GM23338 (cell line): ENCODE results near the gene GSS. TPM values are rescaled to one million over a fixed set of nuclear protein-coding genes. Genes with fewer than 3 reads are reported as not detected.

Experiments
- ATAC-seq: fragments of 200-7000 bp; cut with Tn5 transposase; 3 replicates; pipeline ENCODE4 v1.9.1; 2020
- DNase-seq: peaks from one replicate; pipeline ENCODE4 v3.0.0-alpha.2; 2015; ENCODE audit warnings: low spot score
- H2AFZ ChIP-seq: fragments of 200-600 bp; sonication (generic); 2 replicates; pipeline ENCODE4 v1.8.0; 2016; ENCODE audit warnings: antibody characterized with exemption, mild to moderate bottlenecking, moderate library complexity
- H3F3A ChIP-seq: fragments of 200-600 bp; sonication (generic); replicated peaks from 2 replicates; pipeline ENCODE4 v1.8.0; 2017; ENCODE audit warnings: antibody characterized with exemption, mixed run types, low read depth
- H3K27ac ChIP-seq: fragments of 200-600 bp; sonication (generic); 2 replicates; pipeline ENCODE4 v1.6.1; 2016; ENCODE audit warnings: low read depth
- H3K27me3 ChIP-seq: fragments of 200-600 bp; sonication (generic); 2 replicates; pipeline ENCODE4 v1.8.0; 2016; ENCODE audit warnings: mild to moderate bottlenecking, mixed run types, moderate library complexity; ENCODE audit not compliant: insufficient read depth
- H3K36me3 ChIP-seq: fragments of 200-600 bp; sonication (generic); 2 replicates; pipeline ENCODE4 v1.8.0; 2016; ENCODE audit warnings: mild to moderate bottlenecking; ENCODE audit not compliant: insufficient read depth
- H3K4me1 ChIP-seq: fragments of 200-600 bp; sonication (generic); 2 replicates; pipeline ENCODE4 v1.8.0; 2016; ENCODE audit warnings: mild to moderate bottlenecking, moderate library complexity; ENCODE audit not compliant: insufficient read depth
- H3K4me2 ChIP-seq: fragments of 200-600 bp; sonication (generic); 2 replicates; pipeline ENCODE4 v1.7.1; 2017; ENCODE audit warnings: mixed run types
- H3K4me3 ChIP-seq: fragments of 200-600 bp; sonication (generic); 2 replicates; pipeline ENCODE4 v1.6.1; 2016; ENCODE audit warnings: mixed run types
- H3K79me2 ChIP-seq: fragments of 200-600 bp; sonication (generic); replicated peaks from 2 replicates; pipeline ENCODE4 v1.8.0; 2017; ENCODE audit warnings: mild to moderate bottlenecking; ENCODE audit not compliant: insufficient read depth
- H3K9me2 ChIP-seq: fragments of 200-600 bp; sonication (generic); 2 replicates; pipeline ENCODE4 v1.8.0; 2017; ENCODE audit not compliant: insufficient read depth
- H4K20me1 ChIP-seq: fragments of 200-600 bp; sonication (generic); replicated peaks from 2 replicates; pipeline ENCODE4 v1.8.0; 2017; ENCODE audit warnings: mild to moderate bottlenecking; ENCODE audit not compliant: insufficient read depth
- H3K27ac Mint-ChIP-seq: 2 replicates; pipeline ENCODE4 v1.8.0; 2020; ENCODE audit warnings: inconsistent platforms, mild to moderate bottlenecking, moderate library complexity, mixed read lengths
- H3K27me3 Mint-ChIP-seq: 3 replicates; pipeline ENCODE4 v1.8.0; 2022; ENCODE audit warnings: low read depth, mild to moderate bottlenecking, moderate library complexity, mixed read lengths, inconsistent platforms; ENCODE audit not compliant: insufficient read depth, poor library complexity
- H3K36me3 Mint-ChIP-seq: 3 replicates; pipeline ENCODE4 v1.8.0; 2021; ENCODE audit warnings: low read depth, mild to moderate bottlenecking, inconsistent platforms, moderate library complexity, mixed read lengths
- H3K4me1 Mint-ChIP-seq: 3 replicates; pipeline ENCODE4 v1.8.0; 2020; ENCODE audit warnings: mild to moderate bottlenecking, inconsistent platforms, mixed read lengths
- H3K4me3 Mint-ChIP-seq: 3 replicates; pipeline ENCODE4 v1.8.0; 2021; ENCODE audit warnings: moderate library complexity, mild to moderate bottlenecking, inconsistent platforms, mixed read lengths
- H3K9me3 Mint-ChIP-seq: 3 replicates; pipeline ENCODE4 v1.8.0; 2020; ENCODE audit warnings: moderate library complexity, mild to moderate bottlenecking, inconsistent platforms, mixed read lengths
- CREB1 ChIP-seq: fragments of 250-450 bp; sonication (Bioruptor Pico); IDR thresholded peaks from 2 replicates; pipeline ENCODE4 v1.5.0; 2020; ENCODE audit warnings: low read depth, mild to moderate bottlenecking, moderate library complexity
- JUNB ChIP-seq: IDR thresholded peaks from one replicate; pipeline ENCODE4 v1.6.1; 2016; ENCODE audit warnings: antibody characterized with exemption; ENCODE audit not compliant: unreplicated experiment
- NANOG ChIP-seq: IDR thresholded peaks from 2 replicates; pipeline ENCODE4 v1.6.1; 2016; ENCODE audit warnings: antibody characterized with exemption, borderline replicate concordance
- REST ChIP-seq: IDR thresholded peaks from one replicate; pipeline ENCODE4 v1.6.1; 2018; ENCODE audit warnings: antibody characterized with exemption; ENCODE audit not compliant: unreplicated experiment
- STAT1 ChIP-seq: IDR thresholded peaks from one replicate; pipeline ENCODE4 v1.6.1; 2016; ENCODE audit warnings: antibody characterized with exemption; ENCODE audit not compliant: unreplicated experiment
- ZNF114 ChIP-seq: fragments of 250-450 bp; sonication (Bioruptor Pico); IDR thresholded peaks from 2 replicates; pipeline ENCODE4 v1.5.0; 2020; ENCODE audit warnings: mild to moderate bottlenecking, moderate library complexity
- ZNF331 ChIP-seq: fragments of 250-450 bp; sonication (Bioruptor Pico); IDR thresholded peaks from 2 replicates; pipeline ENCODE4 v1.5.0; 2020; ENCODE audit warnings: low read depth, mild to moderate bottlenecking, moderate library complexity
- polyA plus RNA-seq: library from polyadenylated mRNA; unstranded; fragments of >200 nt; fragmentation: Nextera tagmentation; extraction: Ambion mirVana; gene quantifications from 2 replicates; pipeline ENCODE4 v1.2.1, GENCODE V29; 2016
- total RNA-seq: library from RNA; depleted of rRNA; stranded (reverse); fragments of >200 nt; shearing (Covaris generic); gene quantifications from 2 replicates; pipeline ENCODE4 v1.2.3, GENCODE V29; 2014
- TF ChIP-seq, protein P1 (sequence below): IDR thresholded peaks from 2 replicates; pipeline ENCODE4 v1.6.1; 2016; ENCODE audit warnings: antibody characterized with exemption
- TF ChIP-seq, protein P2 (sequence below), 2 experiments: fragments of 200-600 bp in 1 of 2; sonication (generic) in 1 of 2; conservative IDR thresholded peaks; 2 replicates each; pipeline versions ENCODE4 v1.5.1 to v1.6.1; 2016 to 2017; ENCODE audit warnings: antibody characterized with exemption in 2 of 2, low read depth in 2 of 2, mild to moderate bottlenecking in 2 of 2, moderate library complexity in 1 of 2

Gene GSS
- total and polyA plus RNA-seq, 2 experiments from 2014 or later = 34.0 to 63.3 TPM

- DNase-seq = no peak
- Histone ChIP-seq H4K20me1 (peaks cover 4% of the 10 kb centered on the region; the same call in 1 of the 2 replicates), H3K36me3 (peaks cover 6% of the 10 kb centered on the region; the same call in 1 of the 2 replicates), H2AFZ (no peak overlapping the region), H3K4me2 (no peak overlapping the region), H3K27ac (no peak overlapping the region), H3K9me2 (no peaks in the 10 kb centered on the region), H3F3A (0 out of 2 replicates have a peak, but pooled peaks cover 3% of the 10 kb centered on the region), H3K27me3 (no peaks in the 10 kb centered on the region), H3K4me1 (no peaks in the 10 kb centered on the region), H3K79me2 (no peaks in the 10 kb centered on the region), H3K4me3 (no peak overlapping the region)
- Mint-ChIP-seq H3K27me3 (peaks cover 3% of the 10 kb centered on the region), H3K4me1 (no peaks in the 10 kb centered on the region), H3K27ac (no peak overlapping the region), H3K9me3 (no peaks in the 10 kb centered on the region), H3K4me3 (no peak overlapping the region), H3K36me3 (peaks cover 23% of the 10 kb centered on the region; the same call in 1 of the 3 replicates)
- no peak for ATAC-seq
- no peak for TF ChIP-seq ZNF331 (CRISPR knock-in tag)
Observed at GRCh38 chr20:34945315-34946077, 10.1 kb downstream of the GSS start.

GRCh38 chr20:34943808-34944567 is 11.6 kb downstream of the GSS start:
- H3K4me1 Mint-ChIP-seq = no peaks in the 10 kb centered on the region
- H3K79me2 ChIP-seq = no peaks in the 10 kb centered on the region
- DNase-seq = no peak
- no peaks in the 10 kb centered on the region for H3K4me1 ChIP-seq
- H3K4me3 ChIP-seq = no peak overlapping the region
- H3K9me3 Mint-ChIP-seq = no peaks in the 10 kb centered on the region
- no peaks in the 10 kb centered on the region for H3K9me2 ChIP-seq
- no peak overlapping the region for H3K27ac ChIP-seq
- peaks cover 26% of the 10 kb centered on the region; the same call in 2 of the 3 replicates for H3K36me3 Mint-ChIP-seq
- peaks cover 4% of the 10 kb centered on the region; the same call in 1 of the 2 replicates for H3K36me3 ChIP-seq
- no peak overlapping the region for H3K27ac Mint-ChIP-seq
- H3K27me3 ChIP-seq = no peaks in the 10 kb centered on the region
- no peaks in the 10 kb centered on the region for H3F3A ChIP-seq
- peaks cover 3% of the 10 kb centered on the region for H3K27me3 Mint-ChIP-seq
- no peak for ATAC-seq
- H4K20me1 ChIP-seq = 0 out of 2 replicates have a peak, but pooled peaks cover 4% of the 10 kb centered on the region
- no peak overlapping the region for H2AFZ ChIP-seq
- no peak for TF ChIP-seq JUNB
- H3K4me2 ChIP-seq = no peak overlapping the region
- no peak overlapping the region for H3K4me3 Mint-ChIP-seq

- Mint-ChIP-seq H3K27ac (no peak overlapping the region), H3K4me1 (no peaks in the 10 kb centered on the region), H3K36me3 (peaks cover 33% of the 10 kb centered on the region), H3K4me3 (no peak overlapping the region), H3K27me3 (no peaks in the 10 kb centered on the region), H3K9me3 (no peaks in the 10 kb centered on the region)
- no peak for DNase-seq
- Histone ChIP-seq H3K27me3 (no peaks in the 10 kb centered on the region), H3K9me2 (no peaks in the 10 kb centered on the region), H3K79me2 (no peaks in the 10 kb centered on the region), H3K4me1 (no peaks in the 10 kb centered on the region), H3F3A (no peaks in the 10 kb centered on the region), H2AFZ (no peak overlapping the region), H3K4me3 (no peak overlapping the region), H4K20me1 (0 out of 2 replicates have a peak, but pooled peaks cover 4% of the 10 kb centered on the region), H3K4me2 (no peak overlapping the region), H3K36me3 (peaks cover 7% of the 10 kb centered on the region; the same call in 1 of the 2 replicates), H3K27ac (no peak overlapping the region)
- ATAC-seq = no peak
- TF ChIP-seq, protein P1, sequence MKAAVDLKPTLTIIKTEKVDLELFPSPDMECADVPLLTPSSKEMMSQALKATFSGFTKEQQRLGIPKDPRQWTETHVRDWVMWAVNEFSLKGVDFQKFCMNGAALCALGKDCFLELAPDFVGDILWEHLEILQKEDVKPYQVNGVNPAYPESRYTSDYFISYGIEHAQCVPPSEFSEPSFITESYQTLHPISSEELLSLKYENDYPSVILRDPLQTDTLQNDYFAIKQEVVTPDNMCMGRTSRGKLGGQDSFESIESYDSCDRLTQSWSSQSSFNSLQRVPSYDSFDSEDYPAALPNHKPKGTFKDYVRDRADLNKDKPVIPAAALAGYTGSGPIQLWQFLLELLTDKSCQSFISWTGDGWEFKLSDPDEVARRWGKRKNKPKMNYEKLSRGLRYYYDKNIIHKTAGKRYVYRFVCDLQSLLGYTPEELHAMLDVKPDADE = no peak
- TF ChIP-seq ZNF114 (CRISPR knock-in tag) = no peak
- TF ChIP-seq NANOG = no peak
- no peak for TF ChIP-seq STAT1
- no peak for TF ChIP-seq REST
- TF ChIP-seq, protein P2, sequence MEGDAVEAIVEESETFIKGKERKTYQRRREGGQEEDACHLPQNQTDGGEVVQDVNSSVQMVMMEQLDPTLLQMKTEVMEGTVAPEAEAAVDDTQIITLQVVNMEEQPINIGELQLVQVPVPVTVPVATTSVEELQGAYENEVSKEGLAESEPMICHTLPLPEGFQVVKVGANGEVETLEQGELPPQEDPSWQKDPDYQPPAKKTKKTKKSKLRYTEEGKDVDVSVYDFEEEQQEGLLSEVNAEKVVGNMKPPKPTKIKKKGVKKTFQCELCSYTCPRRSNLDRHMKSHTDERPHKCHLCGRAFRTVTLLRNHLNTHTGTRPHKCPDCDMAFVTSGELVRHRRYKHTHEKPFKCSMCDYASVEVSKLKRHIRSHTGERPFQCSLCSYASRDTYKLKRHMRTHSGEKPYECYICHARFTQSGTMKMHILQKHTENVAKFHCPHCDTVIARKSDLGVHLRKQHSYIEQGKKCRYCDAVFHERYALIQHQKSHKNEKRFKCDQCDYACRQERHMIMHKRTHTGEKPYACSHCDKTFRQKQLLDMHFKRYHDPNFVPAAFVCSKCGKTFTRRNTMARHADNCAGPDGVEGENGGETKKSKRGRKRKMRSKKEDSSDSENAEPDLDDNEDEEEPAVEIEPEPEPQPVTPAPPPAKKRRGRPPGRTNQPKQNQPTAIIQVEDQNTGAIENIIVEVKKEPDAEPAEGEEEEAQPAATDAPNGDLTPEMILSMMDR (conservative IDR thresholded peaks at IDR 0.05; ENCODE audit: low read depth in 2 of 2) = no peak
- no peak for TF ChIP-seq CREB1 (CRISPR knock-in tag)
Observed at GRCh38 chr20:34942301-34942700, 13.3 kb downstream of the GSS start.
